SK-N-SH (cell line): ENCODE data around the gene LCN6. TPM values are rescaled to one million over a fixed set of nuclear protein-coding genes. Genes with fewer than 3 reads are reported as not detected.
"Not testable (repeated sequence)": the region's sequence is repeated elsewhere in the genome, so short reads cannot be mapped to it uniquely, and the experiment has no call there.

Experiments used
- CTCF ChIA-PET: fragments of 300-600, 350-600 bp; formaldehyde crosslinking; extraction: SDS; loops from one replicate; lab custom pipeline; 2021; lab: Yijun Ruan, JAX
- POLR2A ChIA-PET: fragments of 350-600 bp; sonication (Branson Sonifier 250); formaldehyde crosslinking; extraction: SDS; loops from one replicate; lab custom pipeline; 2020; ENCODE audit warnings: antibody characterized with exemption, inconsistent platforms; lab: Yijun Ruan, JAX
- DNase-seq: peaks from one replicate; pipeline ENCODE4 v3.0.0; 2012
- H2AFZ ChIP-seq: fragments of 200-600 bp; sonication (generic); 2 replicates; pipeline ENCODE4 v1.8.1; 2016; ENCODE audit warnings: antibody characterized with exemption, mild to moderate bottlenecking, low read depth
- H3F3A ChIP-seq: fragments of 200-600 bp; sonication (generic); replicated peaks from 2 replicates; pipeline ENCODE3; 2016; ENCODE audit warnings: antibody characterized with exemption, mild to moderate bottlenecking; ENCODE audit not compliant: insufficient read depth
- H3K27ac ChIP-seq, 2 experiments: fragments of 200-500 bp in 1 of 2; fragments of 200-600 bp in 1 of 2; sonication (Bioruptor generic) in 1 of 2; sonication (generic), shearing (Covaris generic) in 1 of 2; 2 replicates each; pipeline versions ENCODE4 v1.5.1 to v1.6.1; 2014 to 2016; ENCODE audit warnings: low read depth in 2 of 2, inconsistent platforms in 1 of 2, low read length in 1 of 2, mild to moderate bottlenecking in 1 of 2, mixed read lengths in 1 of 2
- H3K27me3 ChIP-seq: fragments of 200-600 bp; sonication (generic), shearing (Covaris generic); 2 replicates; pipeline ENCODE4 v1.6.1; 2016; ENCODE audit warnings: mixed run types; ENCODE audit not compliant: insufficient read depth
- H3K36me3 ChIP-seq, 2 experiments: fragments of 200-500 bp in 1 of 2; fragments of 200-600 bp in 1 of 2; sonication (Bioruptor generic) in 1 of 2; sonication (generic) in 1 of 2; replicated peaks in 1 of 2; 2 replicates each; pipeline versions ENCODE3 to v1.5.1; 2014 to 2016; ENCODE audit warnings: low read length in 1 of 2, mild to moderate bottlenecking in 1 of 2; ENCODE audit not compliant: insufficient read depth in 2 of 2, control insufficient read depth in 1 of 2
- H3K4me1 ChIP-seq, 2 experiments: fragments of 200-500 bp in 1 of 2; fragments of 200-600 bp in 1 of 2; sonication (Bioruptor generic) in 1 of 2; sonication (generic), shearing (Covaris generic) in 1 of 2; 2 replicates each; pipeline versions ENCODE4 v1.5.1 to v1.6.1; 2014 to 2016; ENCODE audit warnings: low read depth in 1 of 2, low read length in 1 of 2, mixed run types in 1 of 2; ENCODE audit not compliant: insufficient read depth in 2 of 2, control insufficient read depth in 1 of 2
- H3K4me2 ChIP-seq: fragments of 200-600 bp; sonication (generic), shearing (Covaris generic); 2 replicates; pipeline ENCODE4 v1.6.1; 2017; ENCODE audit warnings: mixed run types
- H3K4me3 ChIP-seq, 2 experiments: fragments of 200-500 bp in 1 of 2; fragments of 200-600 bp in 1 of 2; sonication (Bioruptor generic) in 1 of 2; sonication (generic), shearing (Covaris generic) in 1 of 2; 2 replicates each; pipeline versions ENCODE4 v1.5.1 to v1.8.1; 2014 to 2016; ENCODE audit warnings: low read depth in 2 of 2, inconsistent platforms in 1 of 2, low read length in 1 of 2, mild to moderate bottlenecking in 1 of 2, mixed read lengths in 1 of 2, moderate library complexity in 1 of 2
- H3K79me2 ChIP-seq: fragments of 200-600 bp; sonication (generic); 2 replicates; pipeline ENCODE4 v1.8.1; 2017; ENCODE audit warnings: mild to moderate bottlenecking; ENCODE audit not compliant: insufficient read depth
- H3K9ac ChIP-seq: fragments of 200-600 bp; sonication (generic); 2 replicates; pipeline ENCODE4 v1.6.1; 2017; ENCODE audit warnings: mixed run types
- H3K9me2 ChIP-seq: fragments of 200-600 bp; sonication (generic); 2 replicates; pipeline ENCODE4 v1.6.1; 2017; ENCODE audit warnings: mixed run types
- H3K9me3 ChIP-seq: fragments of 200-600 bp; sonication (generic); 2 replicates; pipeline ENCODE4 v1.6.1; 2017; ENCODE audit warnings: mixed run types, mild to moderate bottlenecking, moderate library complexity
- H4K20me1 ChIP-seq: fragments of 200-600 bp; sonication (generic); 2 replicates; pipeline ENCODE4 v1.6.1; 2017; ENCODE audit warnings: mild to moderate bottlenecking, mixed run types; ENCODE audit not compliant: insufficient read depth
- CHD2 ChIP-seq: fragments of 150-350 bp; IDR thresholded peaks from 2 replicates; pipeline ENCODE4 v1.6.1; 2018; ENCODE audit warnings: low read length; ENCODE audit not compliant: partially characterized antibody
- EZH2phosphoT487 ChIP-seq: fragments of 200-600 bp; sonication (generic); IDR thresholded peaks from 2 replicates; pipeline ENCODE4 v1.6.1; 2017; ENCODE audit warnings: low read depth, mixed run types, mild to moderate bottlenecking, antibody characterized with exemption, moderate library complexity, borderline replicate concordance
- FOSL2 ChIP-seq: IDR thresholded peaks from 2 replicates; pipeline ENCODE4 v1.4.0; 2012; ENCODE audit warnings: low read depth, mild to moderate bottlenecking, moderate library complexity, borderline replicate concordance
- FOXJ3 ChIP-seq: sonication (generic); formaldehyde crosslinking; IDR thresholded peaks from 2 replicates; pipeline ENCODE4 v1.5.1; 2020; ENCODE audit warnings: mild to moderate bottlenecking, missing genetic modification reagents
- IRF3 ChIP-seq: fragments of 150-350 bp; IDR thresholded peaks from 2 replicates; pipeline ENCODE4 v1.6.1; 2016; ENCODE audit warnings: mild to moderate bottlenecking, low read depth, low read length
- JUND ChIP-seq: IDR thresholded peaks from 2 replicates; pipeline ENCODE4 v1.4.0; 2012
- MAX ChIP-seq: IDR thresholded peaks from 2 replicates; pipeline ENCODE4 v1.4.0; 2012; ENCODE audit warnings: low read depth
- MEF2A ChIP-seq: IDR thresholded peaks from 2 replicates; pipeline ENCODE4 v1.4.0; 2012; ENCODE audit warnings: low read depth, borderline replicate concordance
- NFIC ChIP-seq: IDR thresholded peaks from 2 replicates; pipeline ENCODE4 v1.4.0; 2012; ENCODE audit warnings: borderline replicate concordance
- POLR2AphosphoS5 ChIP-seq: IDR thresholded peaks from 2 replicates; pipeline ENCODE4 v1.6.1; 2012; ENCODE audit warnings: low read depth, low read length
- REST ChIP-seq: IDR thresholded peaks from 2 replicates; pipeline ENCODE4 v1.6.1; 2012; ENCODE audit warnings: mild to moderate bottlenecking, low read depth, low read length, moderate library complexity
- TCF12 ChIP-seq: IDR thresholded peaks from 2 replicates; pipeline ENCODE4 v1.4.0; 2012
- TEAD4 ChIP-seq: IDR thresholded peaks from 2 replicates; pipeline ENCODE4 v1.4.0; 2012; ENCODE audit warnings: mild to moderate bottlenecking, borderline replicate concordance; ENCODE audit not compliant: insufficient read depth
- USF2 ChIP-seq: fragments of 150-350 bp; IDR thresholded peaks from 2 replicates; pipeline ENCODE4 v1.6.1; 2017; ENCODE audit warnings: antibody characterized with exemption, low read length, low read depth, borderline replicate concordance
- ZBTB33 ChIP-seq: IDR thresholded peaks from 2 replicates; pipeline ENCODE4 v1.4.0; 2012; ENCODE audit warnings: low read depth, borderline replicate concordance
- WGBS: methylation state at CpG from one replicate; pipeline ENCODE4 v1.1.6; 2017; ENCODE audit warnings: low lambda C conversion rate; 5-methylcytosine and 5-hydroxymethylcytosine counted together
- polyA plus RNA-seq, 3 experiments: library from polyadenylated mRNA; depleted of rRNA; stranded (reverse); fragments of >200 nt; gene quantifications; 2 replicates each; pipeline ENCODE4 v1.2.3, GENCODE V29; 2012

Gene LCN6
- polyA plus RNA-seq, 1 of the 3 experiments (the other 2 are of a cell fraction): not detected

GRCh38 chr9:136711219-136711648 lies 37.1 kb downstream of the LCN6 start:
- not testable (repeated sequence) for DNase-seq, H4K20me1 ChIP-seq, H3K4me3 ChIP-seq, H3K36me3 ChIP-seq, H3K27me3 ChIP-seq, H3K9me3 ChIP-seq, H3K9ac ChIP-seq, H3K79me2 ChIP-seq, H2AFZ ChIP-seq, H3K27ac ChIP-seq, H3K4me2 ChIP-seq, H3K9me2 ChIP-seq
- 43% methylated on average over 4 of the region's 4 CpGs for WGBS
- ChIA-PET CTCF (interaction anchor here (0.9 to 8.4 kb wide), 4 partner anchors 17 to 226 kb away, joined by 3 to 99 read pairs (median 5); no protein-coding TSS in a partner anchor), POLR2A (interaction anchor here (1.0 kb wide), 1 partner anchor 17 kb away, joined by 3 read pairs; no protein-coding TSS in a partner anchor)
- peaks cover 4 to 18% of the 10 kb centered on the region in 2 experiments; a peak in 1 of 4 replicates for H3K4me1 ChIP-seq
- peaks cover 17% of the 10 kb centered on the region for H3F3A ChIP-seq
- TF ChIP-seq NFIC (peak; percentile 70), FOSL2 (peak; percentile 80), TCF12 (peak; percentile 22; the same call in 1 of the 2 replicates), JUND (peak; percentile 66)

- Histone ChIP-seq H3K27me3 (no peaks in the 10 kb centered on the region), H3K79me2 (no peaks in the 10 kb centered on the region), H3K4me1 (peaks cover 4 to 18% of the 10 kb centered on the region in 2 experiments; a peak in 1 of 4 replicates), H3K27ac (no peak overlapping the region), H3K4me3 (no peak overlapping the region), H3K9me3 (no peaks in the 10 kb centered on the region), H2AFZ (no peak overlapping the region), H3K4me2 (no peak overlapping the region), H4K20me1 (no peaks in the 10 kb centered on the region)
- POLR2A ChIA-PET: no interaction called here
- WGBS: 75% methylated on average over 6 of the region's 7 CpGs
- DNase-seq: no peak
- TF ChIP-seq IRF3 (no peak), TEAD4 (no peak), POLR2AphosphoS5 (no peak), TCF12 (no peak), MAX (no peak), JUND (no peak), FOSL2 (no peak), CHD2 (no peak), MEF2A (no peak), EZH2phosphoT487 (no peak), USF2 (no peak), REST (no peak), FOXJ3 (CRISPR knock-in tag) (no peak), ZBTB33 (no peak)
- TF ChIP-seq, all 33 proteins: peak for 0
- Histone ChIP-seq H3K36me3 (no peaks in the 10 kb centered on the region), H3K9me2 (no peaks in the 10 kb centered on the region), H3F3A (peaks cover 17% of the 10 kb centered on the region), H3K9ac (no peak overlapping the region)
- CTCF ChIA-PET: interaction anchor here (1.3 kb wide), 1 partner anchor 24 kb away, joined by 3 read pairs; no protein-coding TSS in a partner anchor
These were observed 37.8 kb downstream of the LCN6 start for GRCh38 chr9:136710543-136710942.
